CD14-positive monocyte (primary cell): ENCODE data around the gene ZNF641. TPM values are rescaled to one million over a fixed set of nuclear protein-coding genes. Genes with fewer than 3 reads are reported as not detected.

ENCODE experiments used
- DNase-seq, 3 donors: peaks; one replicate each; pipeline ENCODE4 v3.0.0-alpha.2; 2011 to 2022
- H2AFZ ChIP-seq: 2 replicates; pipeline ENCODE4 v1.6.0; 2012; ENCODE audit warnings: mild to moderate bottlenecking, low read depth, low read length, inconsistent platforms; ENCODE audit not compliant: insufficient read depth, poor library complexity, severe bottlenecking
- H3K27ac ChIP-seq, 2 donors: 1 replicate in 1 of 2; 2 replicates in 1 of 2; pipeline ENCODE4 v1.5.1; 2012 to 2013; ENCODE audit warnings: low read length in 2 of 2, control low read depth in 1 of 2, inconsistent platforms in 1 of 2, low read depth in 1 of 2, mild to moderate bottlenecking in 1 of 2
- H3K27me3 ChIP-seq, 2 donors: one replicate each; pipeline versions ENCODE4 v1.6.0 to v1.6.1; 2011 to 2013; ENCODE audit warnings: low read length in 2 of 2; ENCODE audit not compliant: control insufficient read depth in 2 of 2, insufficient read depth in 2 of 2
- H3K36me3 ChIP-seq, 2 donors: replicated peaks in 1 of 2; 1 replicate in 1 of 2; 2 replicates in 1 of 2; pipeline versions ENCODE4 v1.5.1 to v1.6.1; 2012 to 2013; ENCODE audit warnings: low read length in 2 of 2, control low read depth in 1 of 2, inconsistent platforms in 1 of 2, mild to moderate bottlenecking in 1 of 2; ENCODE audit not compliant: insufficient read depth in 2 of 2, control insufficient read depth in 1 of 2
- H3K4me1 ChIP-seq, 2 donors: 1 replicate in 1 of 2; 2 replicates in 1 of 2; pipeline versions ENCODE4 v1.5.1 to v1.6.1; 2012 to 2013; ENCODE audit warnings: low read length in 2 of 2, control low read depth in 1 of 2, inconsistent platforms in 1 of 2, mild to moderate bottlenecking in 1 of 2, moderate library complexity in 1 of 2; ENCODE audit not compliant: insufficient read depth in 2 of 2, control insufficient read depth in 1 of 2
- H3K4me2 ChIP-seq: replicated peaks from 2 replicates; pipeline ENCODE3; 2012; ENCODE audit warnings: low read length, moderate library complexity, mild to moderate bottlenecking; ENCODE audit not compliant: poor library complexity, severe bottlenecking; ENCODE audit errors: extremely low read depth
- H3K4me3 ChIP-seq, 3 experiments: fragments of 200-600 bp in 1 of 3; sonication (generic) in 1 of 3; replicated peaks in 1 of 3; 1 replicate in 2 of 3; 2 replicates in 1 of 3; pipeline ENCODE4 v1.5.1; 2011 to 2013; ENCODE audit warnings: low read length in 3 of 3, mild to moderate bottlenecking in 3 of 3, control low read depth in 2 of 3, low read depth in 2 of 3, inconsistent platforms in 1 of 3, moderate library complexity in 1 of 3
- H3K79me2 ChIP-seq: 2 replicates; pipeline ENCODE4 v1.6.0; 2012; ENCODE audit warnings: mild to moderate bottlenecking, control low read depth, inconsistent platforms, low read length, moderate library complexity; ENCODE audit not compliant: insufficient read depth
- H3K9ac ChIP-seq: 2 replicates; pipeline ENCODE4 v1.6.0; 2017; ENCODE audit warnings: low read length, mild to moderate bottlenecking; ENCODE audit not compliant: insufficient read depth, poor library complexity, severe bottlenecking
- H3K9me3 ChIP-seq, 2 donors: replicated peaks in 1 of 2; 1 replicate in 1 of 2; 2 replicates in 1 of 2; pipeline versions ENCODE4 v1.5.1 to v1.6.1; 2012 to 2013; ENCODE audit warnings: low read length in 2 of 2, control low read depth in 1 of 2; ENCODE audit not compliant: control insufficient read depth in 1 of 2, insufficient read depth in 1 of 2
- H4K20me1 ChIP-seq: 2 replicates; pipeline ENCODE4 v1.6.0; 2012; ENCODE audit warnings: mild to moderate bottlenecking, low read length, control low read depth, moderate library complexity; ENCODE audit not compliant: insufficient read depth
- H3K27ac Mint-ChIP-seq, 7 donors: one replicate each; pipeline ENCODE4 v1.8.0; 2020; ENCODE audit warnings: mild to moderate bottlenecking in 7 of 7, mixed read lengths in 7 of 7, moderate library complexity in 6 of 7, inconsistent platforms in 2 of 7
- H3K27me3 Mint-ChIP-seq, 3 donors: one replicate each; pipeline ENCODE4 v1.8.0; 2021 to 2022; ENCODE audit warnings: low read depth in 3 of 3, mild to moderate bottlenecking in 3 of 3, mixed read lengths in 3 of 3, moderate library complexity in 3 of 3, inconsistent platforms in 1 of 3
- H3K36me3 Mint-ChIP-seq, 2 donors: one replicate each; pipeline ENCODE4 v1.8.0; 2020; ENCODE audit warnings: mixed read lengths in 2 of 2, inconsistent platforms in 1 of 2, mild to moderate bottlenecking in 1 of 2
- H3K4me1 Mint-ChIP-seq: one replicate; pipeline ENCODE4 v1.8.0; 2020; ENCODE audit warnings: mild to moderate bottlenecking, mixed read lengths
- H3K4me3 Mint-ChIP-seq, 2 donors: one replicate each; pipeline ENCODE4 v1.8.0; 2020; ENCODE audit warnings: mild to moderate bottlenecking in 2 of 2, mixed read lengths in 2 of 2, moderate library complexity in 1 of 2
- H3K9me3 Mint-ChIP-seq, 7 donors: one replicate each; pipeline ENCODE4 v1.8.0; 2020 to 2022; ENCODE audit warnings: mixed read lengths in 7 of 7, mild to moderate bottlenecking in 6 of 7, moderate library complexity in 6 of 7, inconsistent platforms in 2 of 7
- whole genome bisulfite sequencing: methylation state at CpG from one replicate; pipeline ENCODE4 v1.1.5; 2013; ENCODE audit warnings: missing lambda C conversion rate; ENCODE audit not compliant: insufficient coverage; 5-methylcytosine and 5-hydroxymethylcytosine counted together
- intact Hi-C, 2 donors: fragments of 100-400 bp; cut with micrococcal nuclease; formaldehyde crosslinking; loops; one replicate each; pipeline versions ENCODE4 v1.15.0 to v1.15.1; 2023
- polyA plus RNA-seq, 3 donors: library from polyadenylated mRNA; depleted of rRNA in 1 of 3; unstranded in 2 of 3; stranded (reverse) in 1 of 3; fragments of 300-500 nt in 2 of 3; fragments of >200 nt in 1 of 3; fragmentation: Illumina TruSeq in 2 of 3; gene quantifications; 1 replicate in 2 of 3; 2 replicates in 1 of 3; pipeline ENCODE4 v1.2.3, GENCODE V29; 2012 to 2021
- TF ChIP-seq, protein P1 (sequence below): fragments of 200-600 bp; IDR thresholded peaks from one replicate; pipeline ENCODE4 v1.8.0; 2022; ENCODE audit warnings: antibody characterized with exemption, mild to moderate bottlenecking

The ZNF641 gene
- polyA plus RNA-seq, 3 donors: 12.1 to 21.7 (median 12.6) TPM

DNA sequence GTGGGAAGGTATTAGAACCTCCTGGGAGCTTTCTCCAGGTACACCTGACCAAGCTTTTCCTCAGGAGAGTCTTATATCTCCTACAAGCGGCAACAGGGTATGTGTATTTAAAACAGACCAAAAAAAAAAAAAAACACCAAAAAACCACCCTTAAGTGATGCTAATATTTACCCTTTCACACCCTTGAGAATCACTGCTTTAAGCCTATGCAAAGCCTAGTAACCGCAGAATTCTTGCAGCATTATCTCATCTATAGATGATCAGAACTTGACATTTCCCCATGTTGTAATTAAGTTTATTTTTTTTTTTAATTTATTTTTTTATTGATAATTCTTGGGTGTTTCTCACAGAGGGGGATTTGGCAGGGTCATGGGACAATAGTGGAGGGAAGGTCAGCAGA is 19.3 kb downstream of the ZNF641 start:
- no peaks in the 10 kb centered on the region for H3K36me3 Mint-ChIP-seq

DNA sequence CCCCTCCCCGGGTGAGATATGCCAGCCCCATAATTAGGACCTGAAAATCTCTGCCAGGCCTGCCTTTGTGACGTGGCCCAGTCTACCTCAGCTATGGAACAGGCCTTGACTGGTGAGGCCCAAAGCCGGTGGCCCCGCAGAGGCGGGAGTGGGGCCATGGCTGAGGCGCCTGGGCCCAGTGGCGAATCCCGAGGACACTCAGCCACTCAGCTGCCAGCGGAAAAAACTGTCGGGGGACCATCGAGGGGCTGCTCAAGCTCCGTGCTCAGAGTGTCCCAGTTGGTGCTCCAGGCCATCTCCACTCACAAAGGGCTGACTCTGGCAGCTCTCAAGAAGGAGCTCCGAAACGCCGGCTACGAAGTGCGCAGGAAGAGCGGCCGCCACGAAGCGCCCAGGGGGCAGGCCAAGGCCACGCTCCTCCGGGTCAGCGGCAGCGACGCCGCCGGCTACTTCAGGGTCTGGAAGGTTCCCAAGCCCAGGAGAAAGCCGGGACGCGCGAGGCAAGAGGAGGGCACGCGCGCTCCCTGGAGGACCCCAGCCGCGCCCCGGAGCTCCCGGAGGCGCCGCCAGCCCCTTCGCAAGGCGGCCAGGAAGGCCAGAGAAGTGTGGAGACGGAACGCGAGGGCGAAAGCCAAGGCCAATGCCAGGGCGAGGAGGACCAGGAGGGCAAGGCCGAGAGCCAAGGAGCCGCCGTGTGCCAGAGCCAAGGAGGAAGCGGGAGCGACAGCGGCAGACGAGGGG is 21.4 kb downstream of the ZNF641 start:
- no peaks in the 10 kb centered on the region for H3K36me3 ChIP-seq
- no peak overlapping the region for H3K4me2 ChIP-seq
- H4K20me1 ChIP-seq: no peaks in the 10 kb centered on the region
- H3K79me2 ChIP-seq: no peaks in the 10 kb centered on the region
- H3K4me1 ChIP-seq: no peaks in the 10 kb centered on the region
- Mint-ChIP-seq H3K27me3 (peaks cover 0 to 5% (median 4%) of the 10 kb centered on the region in 3 donors), H3K4me3 (no peak overlapping the region), H3K9me3 (peaks cover 4 to 18% (median 6%) of the 10 kb centered on the region in 7 donors), H3K4me1 (peaks cover 2% of the 10 kb centered on the region), H3K27ac (no peak overlapping the region), H3K36me3 (no peaks in the 10 kb centered on the region)
- H2AFZ ChIP-seq: no peak overlapping the region
- H3K27ac ChIP-seq: no peak overlapping the region
- intact Hi-C loops: no loop called here
- peaks cover 0 to 2% of the 10 kb centered on the region in 2 donors for H3K27me3 ChIP-seq
- TF ChIP-seq, protein P1, sequence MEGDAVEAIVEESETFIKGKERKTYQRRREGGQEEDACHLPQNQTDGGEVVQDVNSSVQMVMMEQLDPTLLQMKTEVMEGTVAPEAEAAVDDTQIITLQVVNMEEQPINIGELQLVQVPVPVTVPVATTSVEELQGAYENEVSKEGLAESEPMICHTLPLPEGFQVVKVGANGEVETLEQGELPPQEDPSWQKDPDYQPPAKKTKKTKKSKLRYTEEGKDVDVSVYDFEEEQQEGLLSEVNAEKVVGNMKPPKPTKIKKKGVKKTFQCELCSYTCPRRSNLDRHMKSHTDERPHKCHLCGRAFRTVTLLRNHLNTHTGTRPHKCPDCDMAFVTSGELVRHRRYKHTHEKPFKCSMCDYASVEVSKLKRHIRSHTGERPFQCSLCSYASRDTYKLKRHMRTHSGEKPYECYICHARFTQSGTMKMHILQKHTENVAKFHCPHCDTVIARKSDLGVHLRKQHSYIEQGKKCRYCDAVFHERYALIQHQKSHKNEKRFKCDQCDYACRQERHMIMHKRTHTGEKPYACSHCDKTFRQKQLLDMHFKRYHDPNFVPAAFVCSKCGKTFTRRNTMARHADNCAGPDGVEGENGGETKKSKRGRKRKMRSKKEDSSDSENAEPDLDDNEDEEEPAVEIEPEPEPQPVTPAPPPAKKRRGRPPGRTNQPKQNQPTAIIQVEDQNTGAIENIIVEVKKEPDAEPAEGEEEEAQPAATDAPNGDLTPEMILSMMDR: no peak
- 92% methylated on average over 55 of the region's 55 CpGs for WGBS
- no peak for DNase-seq
- H3K9ac ChIP-seq: no peak overlapping the region
- H3K9me3 ChIP-seq: peaks cover 0 to 4% of the 10 kb centered on the region in 2 donors
- no peak overlapping the region for H3K4me3 ChIP-seq

More for the DNA sequence above, 19.3 kb downstream of the ZNF641 start:
- TF ChIP-seq, protein P1: no peak
- Histone ChIP-seq H2AFZ (no peak overlapping the region), H3K27ac (no peak overlapping the region), H3K36me3 (no peaks in the 10 kb centered on the region), H3K9me3 (peaks cover 0 to 4% of the 10 kb centered on the region in 2 donors), H3K4me1 (peaks cover 17 to 19% of the 10 kb centered on the region in 2 donors), H3K27me3 (peaks cover 0 to 2% of the 10 kb centered on the region in 2 donors), H3K4me2 (no peak overlapping the region), H3K79me2 (no peaks in the 10 kb centered on the region), H3K4me3 (no peak overlapping the region), H4K20me1 (no peaks in the 10 kb centered on the region), H3K9ac (no peak overlapping the region)
- no CpG with 5 or more reads among the region's 2 CpGs for WGBS
- Mint-ChIP-seq H3K4me3 (no peak overlapping the region), H3K27me3 (peaks cover 0 to 2% (median 2%) of the 10 kb centered on the region in 3 donors), H3K4me1 (peaks cover 22% of the 10 kb centered on the region), H3K27ac (no peak overlapping the region), H3K9me3 (peaks cover 0 to 4% (median 0%) of the 10 kb centered on the region in 7 donors)
- intact Hi-C loops: no loop called here
- no peak for DNase-seq
